HuH-7.5 (cell line): ENCODE data around the gene P2RX3.
"Not testable (repeated sequence)": the region's sequence is repeated elsewhere in the genome, so short reads cannot be mapped to it uniquely, and the experiment has no call there.

Experiments used
- DNase-seq: peaks from one replicate; pipeline ENCODE4 v3.0.0; 2011; ENCODE audit warnings: low spot score

P2RX3 gene

DNA sequence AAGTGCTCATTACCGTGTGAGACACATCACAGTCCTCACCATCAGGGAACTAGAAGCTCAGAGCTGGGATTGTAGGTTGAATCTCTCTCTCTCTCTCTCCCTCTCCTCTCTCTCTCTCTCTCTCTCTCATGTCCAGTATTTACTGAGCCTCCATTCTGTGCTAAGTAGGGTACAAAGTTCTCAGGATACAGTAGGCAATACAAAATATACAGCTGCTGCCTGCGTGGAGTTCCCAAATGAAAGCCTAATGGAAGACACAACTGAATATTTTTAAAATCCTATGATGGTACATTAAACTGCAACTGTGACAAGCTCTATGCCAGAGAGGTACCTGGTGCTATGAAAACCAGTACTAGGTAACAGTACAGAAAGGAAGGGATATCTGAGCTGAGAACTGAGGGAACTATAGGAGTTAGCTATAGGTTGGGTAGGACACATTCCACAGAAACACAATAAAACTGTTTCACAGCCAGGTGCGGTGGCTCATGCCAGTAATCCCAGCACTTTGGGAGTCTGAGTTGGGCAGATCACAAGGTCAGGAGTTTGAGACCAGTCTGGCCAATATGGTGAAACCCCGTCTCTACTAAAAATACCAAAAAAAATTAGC, 61.9 kb downstream of the P2RX3 start:
- DNase-seq = no peak

DNA sequence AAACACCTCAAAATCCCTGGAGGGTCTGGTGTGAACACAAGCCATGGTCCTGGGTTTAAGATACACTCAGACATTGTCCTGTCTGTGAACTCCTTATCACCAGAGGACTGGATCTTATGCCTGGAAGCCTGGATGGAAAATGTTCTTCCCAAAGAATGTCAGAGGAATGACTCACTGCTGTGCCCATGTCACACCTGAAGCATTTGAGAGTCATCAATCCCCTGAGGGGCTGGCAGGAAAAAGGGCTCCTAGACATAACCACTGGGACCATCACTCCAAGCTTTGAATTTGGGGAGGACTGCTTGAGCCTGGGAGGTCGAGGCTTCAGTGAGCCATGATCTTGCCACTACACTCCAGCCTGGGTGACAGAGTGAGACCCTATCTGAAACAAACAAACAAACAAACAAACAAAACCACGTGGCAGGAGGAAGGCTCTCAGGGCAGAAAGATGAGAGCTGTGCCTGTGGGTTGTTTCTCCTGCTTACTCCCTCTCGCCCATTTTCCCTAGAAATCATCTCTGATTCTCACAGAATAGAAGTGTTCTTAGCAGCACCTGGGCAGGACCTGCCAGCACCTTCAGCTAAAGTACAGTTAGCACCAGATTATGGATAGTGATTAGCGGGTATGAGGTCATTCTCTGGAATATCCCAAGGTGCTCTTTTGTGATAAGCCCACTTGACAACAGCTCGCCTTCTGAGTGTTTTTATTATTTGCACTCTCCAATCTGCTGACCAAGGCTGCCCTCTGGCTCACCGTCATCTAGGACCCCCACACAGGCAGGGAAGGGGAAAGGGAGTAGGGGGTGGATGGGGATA, 64.2 kb downstream of the P2RX3 start:
- DNase-seq = no peak

DNA sequence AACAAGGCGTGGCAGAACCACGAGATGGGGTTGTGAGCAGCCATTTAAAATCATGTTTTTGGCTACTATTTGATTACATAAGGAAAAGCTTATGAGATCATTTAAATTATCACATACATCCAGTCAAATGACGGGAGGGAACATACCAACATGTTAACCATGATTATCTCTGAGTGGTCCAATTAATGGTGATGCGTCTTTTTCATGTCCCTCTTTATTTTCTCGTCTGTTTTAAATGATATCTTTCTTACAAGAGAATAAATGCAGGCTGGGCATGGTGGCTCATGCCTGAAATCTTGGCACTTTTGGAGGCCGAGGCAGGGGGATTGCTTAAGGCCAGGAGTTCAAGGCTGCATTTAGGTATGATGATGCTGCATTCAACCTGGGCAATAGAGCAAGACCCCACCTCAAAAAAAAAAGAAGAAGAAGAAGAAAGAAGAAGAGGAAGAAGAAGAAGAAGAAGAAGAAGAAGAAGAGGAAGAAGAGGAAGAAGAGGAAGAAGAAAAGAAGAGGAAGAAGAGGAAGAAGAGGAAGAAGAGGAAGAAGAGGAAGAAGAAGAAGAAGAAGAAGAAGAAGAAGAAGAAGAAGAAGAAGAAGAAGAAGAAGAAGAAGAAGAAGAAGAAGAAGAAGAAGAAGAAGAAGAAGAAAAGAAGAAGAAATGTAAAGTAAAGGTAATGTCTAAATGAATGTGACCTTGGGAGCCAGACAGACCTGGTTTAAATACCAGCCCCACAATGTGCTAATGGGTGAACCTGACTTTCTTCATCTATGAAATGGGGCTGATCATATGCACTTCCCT, 65.0 kb downstream of the P2RX3 start:
- not testable (repeated sequence) for DNase-seq

DNA sequence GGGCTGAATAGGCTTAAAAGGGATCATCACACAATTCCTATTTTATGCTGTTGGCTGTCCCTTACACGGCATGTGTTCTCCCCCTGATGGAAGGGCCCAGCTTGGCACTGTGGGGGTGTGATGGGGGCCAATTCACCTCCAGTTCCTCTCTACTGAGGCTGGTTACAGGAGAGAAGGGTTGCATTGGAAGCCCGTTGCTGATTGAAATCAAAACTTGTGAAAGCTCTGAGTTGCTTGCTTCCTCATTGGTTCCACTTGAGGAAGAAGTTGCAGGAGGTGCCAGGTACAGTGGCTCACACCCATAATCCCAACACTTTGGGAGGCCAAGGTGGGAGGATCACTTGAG, 65.6 kb downstream of the P2RX3 start:
- DNase-seq = no peak

DNA sequence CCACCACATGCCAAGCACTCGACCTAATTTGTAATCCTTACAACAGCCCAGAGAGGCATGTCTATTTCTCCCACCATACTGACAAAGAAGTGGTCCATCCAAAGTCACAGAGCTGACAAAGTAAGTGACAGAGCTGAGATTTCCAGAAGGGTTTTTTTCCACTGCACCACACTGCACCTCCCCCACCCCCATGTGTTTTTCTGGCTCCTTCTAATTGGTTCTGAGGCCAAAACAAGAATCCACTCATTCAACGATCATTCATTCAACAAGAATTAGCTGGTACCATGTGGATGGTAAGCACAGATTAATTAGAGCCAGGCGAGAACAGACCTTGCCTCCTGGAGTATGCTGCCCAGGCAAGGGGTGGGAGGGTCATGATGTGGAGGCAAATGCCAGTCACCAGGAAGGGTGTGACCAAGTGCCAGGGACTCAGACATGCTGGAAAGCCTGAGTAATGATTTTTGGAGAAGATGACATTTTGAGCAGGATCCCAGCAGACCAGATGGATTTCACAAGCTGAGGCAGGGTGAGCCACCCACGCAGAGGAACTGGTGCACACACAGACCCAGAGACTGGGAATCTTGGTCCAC, 67.2 kb downstream of the P2RX3 start:
- no peak for DNase-seq

DNA sequence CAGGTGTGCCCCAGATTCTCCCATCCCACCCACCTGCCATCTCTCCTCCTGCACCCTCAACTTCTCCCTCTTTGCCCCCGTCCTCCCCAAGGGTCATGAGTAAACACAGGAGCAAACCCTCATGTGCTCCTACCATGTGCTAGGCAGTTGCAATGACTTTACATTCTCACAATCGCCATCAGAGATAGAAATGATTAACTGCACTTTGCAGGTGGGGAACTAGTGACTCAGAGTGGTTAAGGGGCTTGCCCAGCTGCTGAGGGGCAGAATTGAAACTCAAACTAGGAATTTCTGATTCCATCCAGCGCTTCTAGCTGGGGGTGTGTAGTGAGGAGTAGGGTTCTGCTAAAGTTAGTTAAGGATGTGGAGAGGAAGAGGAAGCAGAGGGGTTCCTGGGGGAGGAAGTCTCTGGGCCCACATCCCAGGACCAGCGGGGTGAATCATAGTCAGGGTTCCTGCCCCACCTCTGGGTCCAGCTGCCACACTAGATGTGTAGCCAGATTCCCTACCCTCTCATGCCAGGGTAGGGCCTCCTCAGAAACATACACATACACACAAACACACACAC, 68.3 kb downstream of the P2RX3 start:
- no peak for DNase-seq

DNA sequence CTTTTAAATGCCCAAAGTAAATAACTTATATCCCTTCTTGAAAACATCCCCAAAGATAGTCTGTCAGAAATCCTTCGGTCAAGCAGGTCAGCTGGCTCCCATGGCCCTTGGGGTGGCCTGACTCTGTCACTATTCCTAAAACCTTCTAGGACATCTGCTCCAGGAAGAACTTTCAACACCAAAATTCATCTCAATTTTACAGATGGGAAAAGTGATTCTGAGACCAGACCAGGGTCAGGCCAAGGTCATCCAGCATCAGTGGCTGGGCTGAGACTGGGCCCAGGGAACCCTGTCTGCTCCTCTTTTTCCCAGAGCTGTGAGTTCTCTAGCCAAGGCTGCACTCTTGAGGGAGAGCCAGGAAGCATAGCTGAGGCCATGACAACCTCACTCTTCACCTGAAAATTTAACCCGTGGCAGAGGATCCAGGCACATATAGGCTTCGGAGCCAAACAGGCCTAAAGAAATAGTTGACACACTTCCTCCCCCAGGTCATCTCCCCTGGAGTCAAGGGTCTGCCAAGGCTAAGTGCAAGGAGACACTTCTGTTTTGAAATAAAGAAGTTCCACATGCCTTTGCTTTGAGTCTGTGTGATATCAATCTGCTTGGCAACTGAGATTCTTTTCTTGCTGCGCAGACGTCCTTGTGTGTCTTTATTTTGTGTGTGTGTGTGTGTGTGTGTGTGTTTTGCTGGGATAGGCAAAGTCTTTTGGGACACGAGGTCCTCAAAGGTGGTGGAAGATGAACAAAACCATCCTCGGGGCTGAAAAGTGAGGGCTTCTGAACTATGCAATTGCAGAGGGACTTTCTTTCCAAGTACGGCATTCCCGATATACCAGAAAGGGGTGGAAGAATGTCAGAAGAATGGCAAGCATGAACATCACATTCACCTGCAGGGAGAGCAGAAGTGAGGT, 69.1 kb downstream of the P2RX3 start:
- no peak for DNase-seq

DNA sequence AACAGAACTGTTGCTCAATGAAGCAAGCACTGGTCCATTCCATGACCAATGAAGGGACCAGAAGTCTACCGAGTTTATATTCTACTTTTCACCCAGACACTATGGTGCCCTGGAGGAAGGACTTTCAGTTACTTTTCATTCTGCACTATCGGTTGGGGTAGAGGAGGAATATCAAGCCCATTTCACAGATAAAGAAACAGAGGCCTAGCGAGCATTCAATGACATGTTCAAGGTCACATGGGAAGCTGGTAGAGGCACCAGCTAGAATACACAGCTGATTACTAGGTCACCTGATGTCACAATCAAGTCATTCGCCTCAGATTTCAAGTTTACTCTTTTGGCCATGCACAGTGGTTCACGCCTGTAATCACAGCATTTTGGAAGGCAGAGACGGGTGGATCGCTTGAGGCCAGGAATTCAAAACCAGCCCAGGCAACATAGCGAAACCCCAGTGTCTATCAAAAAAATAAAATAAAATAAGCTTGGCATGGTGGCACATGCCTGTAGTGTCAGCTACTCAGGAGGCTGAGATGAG, 69.9 kb downstream of the P2RX3 start:
- DNase-seq = no peak

DNA sequence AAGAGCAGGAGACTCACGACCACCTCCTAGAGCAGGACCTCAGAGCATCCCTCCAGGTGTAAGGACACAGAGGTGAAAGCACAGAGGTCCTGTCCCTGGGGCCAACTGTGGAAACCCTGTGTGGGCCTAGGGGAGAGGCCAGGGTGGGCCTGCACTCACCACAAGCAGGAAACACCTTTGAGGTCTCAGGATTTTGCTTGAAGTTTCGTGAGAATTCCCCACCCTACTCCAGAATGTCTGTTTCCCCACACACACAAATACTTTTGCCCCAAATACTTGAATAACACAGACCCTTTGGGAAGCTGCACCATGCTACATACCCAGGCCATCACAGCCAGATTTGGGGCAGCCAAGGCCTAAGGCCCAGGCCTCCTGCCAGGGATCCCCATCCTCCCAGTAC, 70.6 kb downstream of the P2RX3 start:
- no peak for DNase-seq

DNA sequence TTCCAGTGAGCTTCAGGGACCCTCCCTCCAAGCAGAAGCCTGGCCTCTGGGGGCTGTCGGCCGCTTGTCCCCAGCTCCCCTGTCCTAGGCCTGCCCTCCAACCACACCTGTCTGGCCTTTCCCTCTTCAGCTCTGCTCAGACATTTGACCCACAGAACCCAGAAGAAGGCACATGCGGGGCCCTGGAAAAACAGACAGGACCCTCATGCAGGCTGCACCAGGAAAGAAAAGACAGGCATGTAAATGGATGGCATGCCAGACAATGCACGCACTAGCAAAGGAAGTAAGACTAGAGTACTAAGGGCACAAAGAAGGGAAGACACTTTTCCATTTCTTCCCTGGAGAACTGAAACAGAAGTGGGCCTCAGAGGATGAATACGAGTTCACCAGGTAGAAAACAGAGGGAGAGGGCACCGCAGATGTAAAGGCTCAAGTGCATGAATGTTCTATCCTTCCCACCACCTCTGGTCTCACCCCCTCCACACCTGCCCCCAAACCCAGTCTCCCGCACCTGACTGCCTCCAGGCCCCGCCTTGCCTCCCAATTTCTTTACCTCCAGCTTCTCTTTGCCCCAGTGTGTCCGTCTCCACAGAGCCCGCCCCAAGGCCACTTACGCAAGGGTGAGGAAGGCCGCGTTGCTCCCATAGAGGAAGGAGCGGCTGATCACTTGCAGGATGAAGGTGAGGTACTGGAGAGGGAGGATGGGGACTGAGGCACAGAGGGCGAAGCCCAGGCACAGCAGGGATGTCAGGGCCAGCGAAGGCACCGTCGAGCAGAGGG, 71.4 kb downstream of the P2RX3 start:
- no peak for DNase-seq

DNA sequence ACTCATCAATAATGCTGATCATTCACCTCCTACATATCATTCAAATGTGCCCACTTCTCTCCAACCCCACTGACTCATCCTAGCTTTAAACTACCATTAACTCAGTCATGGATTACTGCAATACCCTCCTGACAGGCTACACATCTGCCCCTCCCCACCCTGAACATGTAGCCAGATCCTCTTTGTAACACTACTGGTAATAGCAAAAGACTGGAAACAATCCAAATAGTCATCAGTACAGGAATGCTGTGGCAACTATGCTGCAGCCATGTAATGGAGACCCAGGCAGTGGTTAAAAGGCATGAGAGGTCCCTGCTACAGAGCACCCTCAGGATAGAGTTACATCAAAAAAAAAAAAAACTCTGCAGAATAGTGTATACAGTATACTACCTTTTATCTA, 72.1 kb downstream of the P2RX3 start:
- DNase-seq = no peak

DNA sequence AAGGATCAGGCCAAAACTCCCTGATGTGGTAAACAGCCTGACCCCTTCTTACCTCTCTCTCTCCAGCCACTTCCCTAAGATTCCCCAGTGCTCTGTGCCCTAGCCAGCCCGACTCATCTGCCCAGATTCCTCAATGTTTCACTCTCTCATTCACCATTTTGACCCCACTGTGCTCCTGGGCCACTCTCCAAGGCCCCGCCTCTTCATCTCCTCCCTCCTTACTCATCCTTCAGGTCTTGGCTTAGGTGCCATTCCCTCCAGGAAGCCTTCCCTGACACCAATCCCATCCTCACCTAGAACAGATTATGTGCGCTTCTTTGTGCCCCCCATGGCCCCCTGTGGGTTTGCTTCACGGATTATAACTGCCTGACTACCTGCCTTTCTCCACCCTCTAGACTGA, 75.5 kb downstream of the P2RX3 start:
- no peak for DNase-seq

DNA sequence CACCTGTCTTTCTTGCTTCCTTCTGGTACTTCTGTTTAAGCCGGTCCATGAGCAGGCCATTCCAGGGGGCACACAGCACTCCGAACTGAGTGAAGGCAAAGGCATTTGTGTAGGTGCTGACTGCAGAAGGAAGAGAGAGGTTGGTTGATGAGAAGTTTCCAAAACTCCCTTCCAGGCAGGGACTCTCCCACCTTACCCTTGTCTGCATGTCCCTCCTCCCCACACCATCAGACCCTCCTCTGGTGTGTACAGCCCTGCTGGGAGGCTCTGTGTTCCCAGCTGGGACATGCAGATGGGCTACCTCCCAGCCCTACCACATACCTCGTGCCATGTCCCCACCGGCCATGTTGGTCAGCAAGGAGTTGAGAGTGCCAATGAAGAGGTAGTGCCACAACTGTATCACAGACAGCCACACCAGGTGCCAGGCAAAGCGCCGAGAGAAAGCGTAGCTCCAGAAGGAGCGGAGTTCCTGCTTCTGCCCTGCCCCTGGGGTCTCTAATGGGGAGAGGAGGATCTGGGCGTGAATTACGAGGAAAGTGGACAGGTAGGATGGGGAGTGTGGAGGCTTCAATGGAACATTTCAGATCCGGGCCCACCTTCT, 76.6 kb downstream of the P2RX3 start:
- DNase-seq = no peak

DNA sequence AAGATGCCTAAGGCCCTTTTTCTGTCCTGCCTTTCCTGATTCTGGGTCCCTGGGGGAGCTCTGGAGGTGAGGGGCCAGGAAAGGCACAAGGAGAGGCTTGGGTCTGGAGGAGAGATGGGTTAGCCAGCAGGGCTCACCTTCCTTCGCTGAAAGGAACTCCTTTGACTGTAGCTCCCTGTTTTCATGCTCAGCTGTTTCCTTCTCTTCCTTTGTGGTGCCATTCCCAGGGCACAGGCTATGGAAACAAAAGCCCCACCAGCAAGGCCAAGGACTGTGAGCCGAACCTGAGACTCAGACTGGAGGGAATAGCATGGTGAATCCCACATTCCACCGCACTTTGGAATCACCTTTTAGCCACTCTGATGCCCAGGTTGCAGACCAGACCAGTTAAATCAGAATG, 78.3 kb downstream of the P2RX3 start:
- DNase-seq = no peak

DNA sequence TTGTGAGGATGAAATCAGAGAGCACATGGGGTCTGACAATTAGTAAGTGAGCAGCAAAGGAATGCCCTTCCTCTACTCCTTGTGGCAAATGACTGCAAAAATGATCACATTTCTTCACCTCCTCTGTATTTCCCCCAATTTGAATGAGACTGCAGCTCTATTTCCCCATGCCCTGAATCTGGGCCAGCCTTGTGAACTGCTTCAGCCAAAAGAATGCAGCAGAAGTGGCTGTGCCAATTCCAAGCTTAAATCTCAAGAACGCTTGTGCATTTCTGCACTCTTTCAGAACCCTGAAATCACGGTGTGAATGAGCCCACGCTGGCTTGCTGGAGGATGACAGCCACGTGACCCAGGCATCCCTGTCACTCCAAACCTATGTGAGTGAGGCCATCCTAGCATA, 78.9 kb downstream of the P2RX3 start:
- DNase-seq = no peak

DNA sequence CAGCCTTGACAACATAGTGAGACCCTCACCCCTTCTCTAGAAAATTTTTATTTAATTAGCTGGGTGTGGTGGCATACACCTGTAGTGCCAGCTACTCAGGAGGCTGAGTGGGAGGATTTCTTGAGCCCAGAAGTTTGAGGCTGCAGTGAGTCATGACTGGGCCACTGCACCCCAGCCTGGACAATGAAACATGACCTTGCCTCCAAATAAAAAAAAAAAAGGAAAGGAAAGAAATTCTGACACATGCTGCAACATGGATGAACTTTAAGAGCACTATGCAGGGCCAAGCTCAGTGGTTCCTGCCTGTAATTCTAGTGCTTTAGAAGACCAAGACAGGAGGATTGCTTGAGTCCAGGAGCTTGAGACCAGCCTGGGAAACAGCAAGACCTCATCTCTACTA, 80.0 kb downstream of the P2RX3 start:
- no peak for DNase-seq

DNA sequence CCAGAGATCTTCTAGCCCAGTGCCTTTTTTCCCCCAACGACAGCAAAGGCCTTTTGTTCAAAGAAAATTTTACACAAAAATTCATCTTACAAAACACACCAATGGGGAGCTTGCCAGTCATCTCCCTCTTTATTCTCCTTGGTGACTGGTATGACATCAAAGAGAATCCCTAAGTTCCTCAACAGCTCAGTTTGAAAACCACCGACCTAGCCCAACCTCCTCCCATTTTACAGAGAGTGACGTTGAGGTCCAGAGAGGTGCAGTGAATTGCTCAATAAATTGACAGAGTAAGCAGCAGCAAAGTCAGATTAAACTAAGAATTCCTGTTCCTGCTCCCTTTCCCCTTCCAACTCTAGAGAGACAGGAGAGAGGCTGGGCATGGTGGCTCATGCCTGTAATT, 81.0 kb downstream of the P2RX3 start:
- DNase-seq = no peak

DNA sequence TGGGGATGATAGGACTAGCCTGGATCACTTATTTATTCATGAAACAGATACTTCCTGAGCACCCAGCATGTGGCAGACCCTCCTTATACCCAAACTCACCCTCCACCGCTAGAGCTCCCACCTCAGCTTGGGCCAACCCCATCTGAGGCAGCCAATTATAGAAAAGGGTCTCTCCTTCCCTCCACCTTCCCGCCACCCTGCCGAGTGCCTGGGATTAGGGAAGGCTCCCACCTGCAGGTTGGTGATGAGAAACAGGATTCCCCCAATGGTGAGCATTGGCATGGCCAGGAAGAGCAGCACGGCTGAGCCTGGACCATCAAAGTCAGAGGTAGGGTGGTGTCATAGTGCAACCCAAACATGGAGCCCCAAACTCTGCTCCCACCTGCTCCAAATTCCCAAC, 82.9 kb downstream of the P2RX3 start:
- DNase-seq = no peak

DNA sequence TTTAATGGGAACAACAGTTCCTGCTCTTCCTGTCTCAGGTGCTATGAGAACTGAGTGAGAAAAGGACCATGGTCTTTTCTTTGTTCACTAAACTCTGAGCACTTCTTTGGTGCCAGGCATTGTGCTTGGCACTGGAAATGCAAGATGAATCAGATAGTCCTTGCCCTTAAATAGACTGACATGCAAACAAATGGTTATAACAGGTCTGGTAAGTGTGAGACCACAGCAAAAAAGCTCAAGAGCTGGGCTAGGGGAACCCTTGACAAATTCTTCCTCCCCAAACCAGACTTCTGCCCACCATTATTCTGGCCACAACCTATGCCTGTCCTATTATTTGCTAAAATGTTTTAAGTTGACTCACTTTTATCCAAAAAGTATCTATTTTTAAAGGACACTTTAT, 83.7 kb downstream of the P2RX3 start:
- no peak for DNase-seq
